Transverse colon (tissue), 3 donors: Measurements from ENCODE around the gene DHRS4.

Source experiments
- POLR2A ChIP-seq: fragments of 450-650 bp; IDR thresholded peaks from one replicate; pipeline ENCODE4 v1.6.1; 2016; ENCODE audit warnings: antibody characterized with exemption, mild to moderate bottlenecking, moderate library complexity
- TF ChIP-seq, protein P1 (sequence below), 5 experiments: fragments of 200-600 bp in 3 of 5; fragments of 450-650 bp in 2 of 5; sonication (generic) in 3 of 5; IDR thresholded peaks; 1 replicate in 2 of 5; 2 replicates in 3 of 5; pipeline ENCODE4 v1.5.1; 2016 to 2017; ENCODE audit warnings: antibody characterized with exemption in 5 of 5, inconsistent platforms in 3 of 5, mild to moderate bottlenecking in 2 of 5, moderate library complexity in 1 of 5

DNA sequence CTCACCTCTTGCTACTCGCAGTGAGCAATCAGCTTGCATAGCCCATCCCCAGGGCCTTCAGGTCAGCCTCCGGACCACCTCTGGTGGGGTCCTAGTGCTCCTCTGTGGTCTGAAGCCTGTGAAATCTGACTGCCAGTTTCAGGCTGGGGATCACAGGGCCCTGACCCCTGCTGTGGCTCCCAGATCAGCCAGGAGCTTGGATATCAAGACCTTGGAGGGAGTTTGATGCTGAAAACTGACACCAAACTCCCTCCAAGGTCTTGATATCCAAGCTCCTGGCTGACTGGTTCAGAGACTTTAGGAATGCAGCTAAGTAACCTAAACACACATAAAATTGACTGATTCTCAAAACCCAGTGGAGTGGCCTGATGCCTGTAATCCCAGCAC, 19.8 kb upstream of the DHRS4 start:
- TF ChIP-seq, protein P1, sequence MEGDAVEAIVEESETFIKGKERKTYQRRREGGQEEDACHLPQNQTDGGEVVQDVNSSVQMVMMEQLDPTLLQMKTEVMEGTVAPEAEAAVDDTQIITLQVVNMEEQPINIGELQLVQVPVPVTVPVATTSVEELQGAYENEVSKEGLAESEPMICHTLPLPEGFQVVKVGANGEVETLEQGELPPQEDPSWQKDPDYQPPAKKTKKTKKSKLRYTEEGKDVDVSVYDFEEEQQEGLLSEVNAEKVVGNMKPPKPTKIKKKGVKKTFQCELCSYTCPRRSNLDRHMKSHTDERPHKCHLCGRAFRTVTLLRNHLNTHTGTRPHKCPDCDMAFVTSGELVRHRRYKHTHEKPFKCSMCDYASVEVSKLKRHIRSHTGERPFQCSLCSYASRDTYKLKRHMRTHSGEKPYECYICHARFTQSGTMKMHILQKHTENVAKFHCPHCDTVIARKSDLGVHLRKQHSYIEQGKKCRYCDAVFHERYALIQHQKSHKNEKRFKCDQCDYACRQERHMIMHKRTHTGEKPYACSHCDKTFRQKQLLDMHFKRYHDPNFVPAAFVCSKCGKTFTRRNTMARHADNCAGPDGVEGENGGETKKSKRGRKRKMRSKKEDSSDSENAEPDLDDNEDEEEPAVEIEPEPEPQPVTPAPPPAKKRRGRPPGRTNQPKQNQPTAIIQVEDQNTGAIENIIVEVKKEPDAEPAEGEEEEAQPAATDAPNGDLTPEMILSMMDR (IDR thresholded peaks at IDR 0.05): no peak
- no peak for TF ChIP-seq POLR2A
